ENCODE data around the gene RENBP.

The RENBP gene

GRCh38 chrX:153933748-153934147 is 10.7 kb downstream of the RENBP start:
- DNase-seq (ENCODE audit: low read depth), result no peak

GRCh38 chrX:153932220-153932915 is 12.1 kb downstream of the RENBP start:
- no peak for DNase-seq (ENCODE audit: low read depth)

GRCh38 chrX:153931748-153932147 is 12.7 kb downstream of the RENBP start:
- DNase-seq (ENCODE audit: low read depth), result no peak

GRCh38 chrX:153931151-153931550 is 13.3 kb downstream of the RENBP start:
- no peak for DNase-seq (ENCODE audit: low read depth)

GRCh38 chrX:153930011-153930910 is 14.2 kb downstream of the RENBP start:
- no peak for DNase-seq (ENCODE audit: low read depth)

- DNase-seq (ENCODE audit: low read depth), result no peak
Observed at GRCh38 chrX:153929576-153929975, 14.9 kb downstream of the RENBP start.

- DNase-seq (ENCODE audit: low read depth), result no peak
Observed at GRCh38 chrX:153928846-153929245, 15.6 kb downstream of the RENBP start.

- DNase-seq (ENCODE audit: low read depth), result peak; percentile 97
Observed at GRCh38 chrX:153927922-153928760, 16.3 kb downstream of the RENBP start.

- no peak for DNase-seq (ENCODE audit: low read depth)
Observed at GRCh38 chrX:153927672-153927921, 16.8 kb downstream of the RENBP start.

GRCh38 chrX:153926858-153927671 is 17.4 kb downstream of the RENBP start:
- no peak for DNase-seq (ENCODE audit: low read depth)

- no peak for DNase-seq (ENCODE audit: low read depth)
Observed at GRCh38 chrX:153926552-153926857, 17.9 kb downstream of the RENBP start.

- DNase-seq (ENCODE audit: low read depth), result no peak
Observed at GRCh38 chrX:153925739-153926551, 18.5 kb downstream of the RENBP start, which contains the start of gene ARHGAP4. Gene ARHGAP4, minus strand, starts transcription at chrX:153926264. Its CDS starts 62 bp downstream, at chrX:153926202.

- no peak for DNase-seq (ENCODE audit: low read depth)
Observed at GRCh38 chrX:153925387-153925738, 19.1 kb downstream of the RENBP start.

- DNase-seq (ENCODE audit: low read depth), result peak; percentile 38
Observed at GRCh38 chrX:153924149-153924861, 20.1 kb downstream of the RENBP start.

- DNase-seq (ENCODE audit: low read depth), result peak; percentile 55
Observed at GRCh38 chrX:153922932-153923857, 21.2 kb downstream of the RENBP start.

GRCh38 chrX:153921511-153922446 is 22.7 kb downstream of the RENBP start:
- no peak for DNase-seq (ENCODE audit: low read depth)

GRCh38 chrX:153921070-153921469 is 23.4 kb downstream of the RENBP start:
- no peak for DNase-seq (ENCODE audit: low read depth)

GRCh38 chrX:153920546-153920945 is 23.9 kb downstream of the RENBP start:
- DNase-seq (ENCODE audit: low read depth), result no peak
